Dermis lymphatic vessel endothelial cell (primary cell): Measurements from ENCODE around the gene SAT2. TPM values are rescaled to one million over a fixed set of nuclear protein-coding genes. Genes with fewer than 3 reads are reported as not detected.

Experiments used
- total RNA-seq: library from RNA; depleted of rRNA; stranded (reverse); fragments of >200 nt; gene quantifications from 2 replicates; pipeline ENCODE4 v1.2.1, GENCODE V29; 2014

SAT2 gene
- total RNA-seq = 37.1 and 38.2 TPM in 2 replicates

DNA sequence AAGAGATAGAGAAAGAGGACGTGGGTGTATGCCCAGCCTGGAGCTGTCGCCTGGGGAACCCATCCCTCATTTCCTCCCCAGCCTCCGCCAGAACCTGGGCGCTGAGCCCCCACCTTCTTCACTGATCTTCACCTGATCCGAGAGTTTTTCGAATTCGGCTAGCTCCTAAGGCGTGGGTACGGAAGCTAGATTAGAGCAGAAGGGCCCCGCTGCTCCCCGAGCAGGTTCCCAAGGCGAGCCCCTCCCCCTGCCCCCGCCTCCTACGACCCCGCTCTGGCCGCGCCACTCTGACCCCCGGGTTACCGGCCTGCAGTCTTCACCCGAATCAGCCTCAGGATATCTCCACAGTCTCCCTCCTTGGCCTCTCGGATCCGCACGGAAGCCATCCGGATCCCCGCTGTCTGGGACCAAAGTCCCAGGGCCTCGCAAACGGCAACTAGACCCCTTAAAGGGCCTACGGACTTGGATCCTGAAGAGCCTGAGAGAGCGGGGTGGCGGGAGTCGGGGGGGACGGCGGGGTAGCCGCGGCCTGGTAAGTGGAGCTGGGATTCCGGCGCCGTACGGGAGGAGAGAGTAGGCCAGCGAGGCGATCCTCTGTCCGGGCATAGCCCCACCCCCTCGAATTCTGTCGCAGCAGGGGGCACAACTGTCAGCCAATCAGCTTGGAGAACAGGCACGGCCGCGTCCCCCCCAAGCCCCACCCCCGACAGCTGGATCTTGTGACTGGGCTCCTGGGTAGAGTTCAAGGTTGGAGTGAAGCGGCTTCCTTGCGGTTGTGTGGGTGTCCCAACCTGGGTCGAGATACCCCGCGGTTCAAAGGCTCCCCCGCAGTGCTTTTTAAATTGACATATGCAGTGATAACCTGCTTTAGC lies at the start of gene SAT2:
Gene SAT2 (minus strand): TSS at position 572 of the 872 bp plus-strand sequence. CDS start 186 bp downstream, at position 386.

GRCh38 chr17:7650509-7651096 lies 23.0 kb upstream of the SAT2 start, which contains the start of gene ATP1B2:
Gene ATP1B2 (plus strand): TSS chr17:7650926. CDS start chr17:7651519, 593 bp downstream.

GRCh38 chr17:7629939-7630571 lies 2.4 kb upstream of the SAT2 start, which contains the start of gene SHBG:
Gene SHBG (plus strand): TSS chr17:7630135. CDS start chr17:7630173, 38 bp downstream.

DNA sequence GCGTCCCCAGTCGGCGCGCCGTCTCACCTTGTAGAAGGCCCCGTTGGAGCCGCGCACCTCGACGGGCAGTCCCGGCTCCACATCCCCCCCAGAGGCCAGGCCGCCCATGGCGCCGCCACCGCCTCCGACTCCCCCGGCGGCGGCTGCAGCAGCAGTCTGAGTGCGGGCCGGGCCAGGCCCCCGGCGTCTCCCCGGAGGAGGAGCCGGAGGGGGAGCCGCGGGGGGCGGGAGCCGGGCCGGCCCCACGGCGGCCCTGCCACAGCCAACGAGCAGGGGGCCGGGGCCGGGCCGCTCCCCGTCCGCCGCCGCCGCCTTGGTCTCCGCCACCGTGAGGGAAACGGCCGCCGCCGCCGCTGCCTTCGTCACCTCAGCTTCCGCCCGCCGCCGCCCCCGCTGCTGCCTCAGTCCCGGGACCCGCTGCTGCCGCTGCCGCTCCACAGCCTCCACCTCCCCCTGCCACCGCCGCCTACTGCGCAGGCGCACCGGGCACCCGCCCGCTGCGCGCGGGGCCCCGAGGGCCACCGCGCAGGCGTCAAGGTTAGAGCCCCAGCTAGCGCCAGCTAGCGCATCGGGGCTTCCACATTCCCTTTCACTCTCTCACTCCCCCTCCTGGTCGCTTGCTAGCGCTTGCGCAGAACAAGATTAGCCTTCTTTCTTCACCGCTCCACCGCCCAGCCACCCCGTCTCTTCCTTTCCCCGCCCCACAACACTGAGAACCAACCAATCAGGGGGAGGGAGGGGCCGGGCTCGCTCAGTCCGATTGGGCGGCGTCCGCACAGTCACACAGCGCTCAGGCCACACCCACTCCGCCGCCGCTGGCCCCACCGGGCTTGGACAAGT lies 13.0 kb downstream of the SAT2 start, which contains the start of gene FXR2:
Gene FXR2 (minus strand): TSS at position 473 of the 840 bp plus-strand sequence. CDS start 365 bp downstream, at position 108.

DNA sequence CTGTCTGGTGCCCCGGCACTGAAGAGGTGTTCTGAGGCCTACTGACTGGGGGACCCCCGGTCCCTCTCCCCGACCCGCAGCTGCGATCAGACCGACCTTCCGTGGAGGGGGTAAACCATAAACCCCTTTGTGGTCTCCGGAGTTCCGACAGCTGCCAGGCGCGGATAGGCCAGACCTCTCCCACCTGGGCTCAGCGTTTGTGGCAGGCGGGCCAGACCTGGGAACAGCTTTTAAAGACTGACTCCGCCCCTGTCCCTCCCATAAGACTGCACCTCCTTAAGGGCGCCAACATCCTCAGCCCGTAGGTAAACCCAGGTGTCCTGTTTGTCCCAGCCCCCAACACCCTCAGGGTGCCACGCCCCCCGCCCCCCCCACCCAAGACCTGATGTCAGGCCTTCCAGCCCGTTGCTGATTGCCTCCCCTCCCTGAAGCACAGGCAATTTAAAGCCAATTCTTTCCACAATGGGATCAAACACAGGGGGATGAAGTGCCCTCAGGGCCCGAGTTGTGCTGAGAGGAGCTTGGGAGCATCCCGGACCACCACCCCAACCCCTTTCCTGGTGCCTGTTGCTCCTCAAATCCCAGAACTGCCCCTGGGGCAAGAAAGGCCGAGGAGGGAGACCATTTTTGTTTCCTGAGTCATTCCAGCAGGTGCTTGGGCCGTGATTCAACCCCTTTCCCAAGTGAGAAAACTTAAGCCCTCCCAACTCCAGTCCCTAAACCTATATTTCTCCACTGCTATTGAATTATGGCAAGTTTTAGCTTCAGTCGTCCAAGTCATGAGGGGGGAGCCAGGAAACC lies 37.5 kb downstream of the SAT2 start, which contains the start of gene SOX15:
Gene SOX15 (minus strand): TSS at position 204 of the 801 bp plus-strand sequence. CDS start 418 bp downstream, outside the sequence.

DNA sequence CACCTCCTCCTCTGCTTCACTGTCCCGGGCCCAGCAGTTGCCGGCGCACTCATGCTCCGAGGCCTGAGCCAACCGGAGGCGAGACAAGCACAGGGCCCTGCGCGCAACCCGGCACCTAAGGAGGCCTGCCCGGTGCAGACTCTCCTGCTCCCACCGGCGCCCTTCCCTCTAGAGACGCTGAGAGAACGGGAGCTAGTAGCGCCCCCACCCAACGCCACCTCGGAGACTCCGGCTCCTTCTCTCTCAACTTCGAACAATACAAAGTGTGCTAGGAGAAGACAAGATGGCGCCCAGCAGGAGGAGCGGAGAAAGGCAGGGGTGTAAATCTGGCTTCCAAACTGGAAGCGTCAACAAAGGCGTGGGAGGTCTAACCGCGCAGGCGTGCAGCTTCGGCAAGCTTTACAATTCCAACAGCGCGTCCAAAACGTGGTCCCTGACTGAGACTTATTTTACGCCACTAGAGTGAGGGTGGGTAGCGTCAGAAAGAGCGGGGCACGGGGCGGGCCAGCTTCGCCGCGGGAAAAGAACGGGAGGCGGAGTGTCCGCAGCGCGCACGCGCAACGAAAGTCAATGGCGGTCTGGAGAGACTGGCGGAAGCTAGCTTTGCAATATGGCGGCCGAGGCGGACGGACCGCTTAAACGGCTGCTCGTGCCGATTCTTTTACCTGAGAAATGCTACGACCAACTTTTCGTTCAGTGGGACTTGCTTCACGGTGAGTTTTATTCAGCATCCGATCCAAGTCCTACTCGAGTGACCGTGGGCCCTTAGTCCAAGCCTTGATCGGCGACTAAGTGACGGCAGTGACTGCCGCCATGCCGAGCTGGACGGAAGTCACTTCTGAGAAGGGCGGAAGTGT lies 44.1 kb downstream of the SAT2 start, which contains the start of gene MPDU1:
Gene MPDU1 (plus strand): TSS at position 600 of the 857 bp plus-strand sequence. CDS start 11 bp downstream, at position 611.

GRCh38 chr17:7579001-7579833 lies 48.4 kb downstream of the SAT2 start, which contains the start of gene CD68:
Gene CD68 (plus strand): TSS chr17:7579638. CDS start chr17:7579678, 40 bp downstream.

Other genes starting within 250 kb of the SAT2 start
- gene TNK1, start 246.7 kb downstream of the SAT2 start, total RNA-seq = 1.3 and 2.3 TPM in 2 replicates
- gene PLSCR3, start 233.3 kb downstream of the SAT2 start, total RNA-seq = 15.1 and 15.6 TPM in 2 replicates
- 144 and 158 TPM in 2 replicates for gene TMEM256, start 223.7 kb downstream of the SAT2 start, total RNA-seq
- 1.2 and 1.3 TPM in 2 replicates for gene NLGN2, start 220.0 kb downstream of the SAT2 start, total RNA-seq
- not detected in 2 replicates for gene SPEM1, start 207.5 kb downstream of the SAT2 start, total RNA-seq
- not detected in 2 replicates for gene SPEM2, start 202.2 kb downstream of the SAT2 start, total RNA-seq
- not detected in 2 replicates for gene SPEM3, start 199.0 kb downstream of the SAT2 start, total RNA-seq
- 7.6 and 9.8 TPM in 2 replicates for gene TMEM102, start 192.4 kb downstream of the SAT2 start, total RNA-seq
- gene FGF11, start 188.3 kb downstream of the SAT2 start, total RNA-seq = 0.17 and 0.22 TPM in 2 replicates
- gene CHRNB1, start 182.8 kb downstream of the SAT2 start, total RNA-seq = 9.9 and 12.0 TPM in 2 replicates
- 8.9 and 9.1 TPM in 2 replicates for gene ZBTB4, start 148.2 kb downstream of the SAT2 start, total RNA-seq
- not detected in 2 replicates for gene SLC35G6, start 146.4 kb downstream of the SAT2 start, total RNA-seq
- 68.2 and 79.4 TPM in 2 replicates for gene POLR2A, start 143.5 kb downstream of the SAT2 start, total RNA-seq
- 6.3 and 9.1 TPM in 2 replicates for gene TNFSF12, start 78.8 kb downstream of the SAT2 start, total RNA-seq
- gene TNFSF13, start 69.1 kb downstream of the SAT2 start, total RNA-seq = 0.22 and 0.34 TPM in 2 replicates
- 58.6 and 71.4 TPM in 2 replicates for gene SENP3, start 65.9 kb downstream of the SAT2 start, total RNA-seq
- gene CD68, start 48.2 kb downstream of the SAT2 start, total RNA-seq = 0.52 and 0.87 TPM in 2 replicates
- 63.9 and 69.2 TPM in 2 replicates for gene MPDU1, start 44.0 kb downstream of the SAT2 start, total RNA-seq
- gene SOX15, start 37.7 kb downstream of the SAT2 start, total RNA-seq = under 0.01 and 0.11 TPM in 2 replicates
- gene FXR2, start 12.9 kb downstream of the SAT2 start, total RNA-seq = 30.0 and 33.2 TPM in 2 replicates
- 0.11 and 0.26 TPM in 2 replicates for gene SHBG, start 2.3 kb upstream of the SAT2 start, total RNA-seq
- not detected in 2 replicates for gene ATP1B2, start 23.1 kb upstream of the SAT2 start, total RNA-seq
- 26.0 and 36.7 TPM in 2 replicates for gene TP53, start 59.7 kb upstream of the SAT2 start, total RNA-seq
- gene WRAP53, start 60.7 kb upstream of the SAT2 start, total RNA-seq = 4.6 and 4.7 TPM in 2 replicates
- gene EFNB3, start 77.4 kb upstream of the SAT2 start, total RNA-seq = 0.33 and 0.52 TPM in 2 replicates
- under 0.01 and 0.43 TPM in 2 replicates for gene DNAH2, start 89.9 kb upstream of the SAT2 start, total RNA-seq
- gene KDM6B, start 206.4 kb upstream of the SAT2 start, total RNA-seq = 1.8 and 3.0 TPM in 2 replicates
- gene TMEM88, start 227.2 kb upstream of the SAT2 start, total RNA-seq = 10.1 and 26.7 TPM in 2 replicates
- gene NAA38, start 229.7 kb upstream of the SAT2 start, total RNA-seq = 101 and 160 TPM in 2 replicates
- gene CYB5D1, start 230.2 kb upstream of the SAT2 start, total RNA-seq = 6.7 and 7.2 TPM in 2 replicates